Measurements from ENCODE around the gene ZNF710. TPM values are rescaled to one million over a fixed set of nuclear protein-coding genes. Genes with fewer than 3 reads are reported as not detected.

The ZNF710 gene
- polyA plus RNA-seq, 1 of the 3 experiments (the other 2 are of a cell fraction) = 2.7 TPM

- H3K9me3 ChIP-seq = no peaks in the 10 kb centered on the region
- ChIA-PET CTCF (interaction anchor here (1.5 to 1.7 kb wide), 2 partner anchors 15 to 272 kb away, joined by 3 to 4 read pairs; no protein-coding TSS in a partner anchor), POLR2A (no interaction called here)
- H3K27me3 ChIP-seq (ENCODE audit: insufficient read depth) = no peaks in the 10 kb centered on the region
- no peak overlapping the region for H3K27ac ChIP-seq (ENCODE audit: low read depth in 2 of 2, low read length in 1 of 2)
- H3K36me3 ChIP-seq (replicated peaks in 1 of 2; ENCODE audit: control insufficient read depth in 1 of 2, insufficient read depth in 2 of 2, low read length in 1 of 2) = peaks cover 0 to 2% of the 10 kb centered on the region in 2 experiments
- H2AFZ ChIP-seq (ENCODE audit: low read depth) = no peak overlapping the region
- no peaks in the 10 kb centered on the region for H3K9me2 ChIP-seq
- H4K20me1 ChIP-seq (ENCODE audit: insufficient read depth) = no peaks in the 10 kb centered on the region
- no peak overlapping the region for H3K9ac ChIP-seq
- DNase-seq = no peak
- H3K4me3 ChIP-seq (ENCODE audit: low read depth in 2 of 2, low read length in 1 of 2) = no peak overlapping the region
- 91% methylated on average over 5 of the region's 5 CpGs for WGBS (ENCODE audit: low lambda C conversion rate)
- no peak for TF ChIP-seq PBX3 (IDR thresholded peaks at IDR 0.05)
- no peak for TF ChIP-seq FOXM1 (IDR thresholded peaks at IDR 0.05; ENCODE audit: low read depth)
- TF ChIP-seq TEAD4 (IDR thresholded peaks at IDR 0.05; ENCODE audit: borderline replicate concordance, insufficient read depth) = no peak
- TF ChIP-seq USF2 (IDR thresholded peaks at IDR 0.05; ENCODE audit: borderline replicate concordance, low read depth, low read length) = no peak
- TF ChIP-seq IRF3 (IDR thresholded peaks at IDR 0.05; ENCODE audit: low read depth, low read length) = no peak
- H3K79me2 ChIP-seq (ENCODE audit: insufficient read depth) = no peaks in the 10 kb centered on the region; the same call in 1 of the 2 replicates
- no peaks in the 10 kb centered on the region for H3F3A ChIP-seq (replicated peaks; ENCODE audit: insufficient read depth)
- peaks cover 17 to 22% of the 10 kb centered on the region in 2 experiments; a peak in 3 of 4 replicates for H3K4me1 ChIP-seq (ENCODE audit: control insufficient read depth in 1 of 2, insufficient read depth in 2 of 2, low read depth in 1 of 2, low read length in 1 of 2)
- H3K4me2 ChIP-seq = no peak overlapping the region
These were observed 31.9 kb downstream of the ZNF710 start for GRCh38 chr15:90033006-90033405.

GRCh38 chr15:90033448-90033847 is 32.3 kb downstream of the ZNF710 start:
- Histone ChIP-seq H2AFZ (ENCODE audit: low read depth) (no peak overlapping the region), H3K79me2 (ENCODE audit: insufficient read depth) (no peaks in the 10 kb centered on the region; the same call in 1 of the 2 replicates), H3K4me2 (no peak overlapping the region), H3F3A (replicated peaks; ENCODE audit: insufficient read depth) (no peaks in the 10 kb centered on the region), H3K9me3 (no peaks in the 10 kb centered on the region), H3K9ac (no peak overlapping the region), H3K36me3 (replicated peaks in 1 of 2; ENCODE audit: control insufficient read depth in 1 of 2, insufficient read depth in 2 of 2, low read length in 1 of 2) (no peaks in the 10 kb centered on the region), H3K4me1 (ENCODE audit: control insufficient read depth in 1 of 2, insufficient read depth in 2 of 2, low read depth in 1 of 2, low read length in 1 of 2) (peaks cover 18 to 24% of the 10 kb centered on the region in 2 experiments; a peak in 3 of 4 replicates), H3K9me2 (no peaks in the 10 kb centered on the region), H3K27ac (ENCODE audit: low read depth in 2 of 2, low read length in 1 of 2) (no peak overlapping the region), H4K20me1 (ENCODE audit: insufficient read depth) (no peaks in the 10 kb centered on the region), H3K4me3 (ENCODE audit: low read depth in 2 of 2, low read length in 1 of 2) (no peak overlapping the region), H3K27me3 (ENCODE audit: insufficient read depth) (no peaks in the 10 kb centered on the region)
- no peak for TF ChIP-seq EP300 (IDR thresholded peaks at IDR 0.05; ENCODE audit: borderline replicate concordance in 1 of 2, low read depth in 1 of 2, low read length in 1 of 2)
- no peak for TF ChIP-seq CTCF (IDR thresholded peaks at IDR 0.05)
- TF ChIP-seq TEAD4 (IDR thresholded peaks at IDR 0.05; ENCODE audit: borderline replicate concordance, insufficient read depth) = no peak
- TF ChIP-seq ELF1 (IDR thresholded peaks at IDR 0.05) = no peak
- no peak for TF ChIP-seq FOXJ3 (CRISPR knock-in tag; IDR thresholded peaks at IDR 0.05)
- TF ChIP-seq FOSL2 (IDR thresholded peaks at IDR 0.05; ENCODE audit: borderline replicate concordance, low read depth) = no peak
- no peak for TF ChIP-seq MEF2A (IDR thresholded peaks at IDR 0.05; ENCODE audit: borderline replicate concordance, low read depth)
- TF ChIP-seq RXRA (IDR thresholded peaks at IDR 0.05; ENCODE audit: borderline replicate concordance, low read depth) = no peak
- TF ChIP-seq YY1 (IDR thresholded peaks at IDR 0.05; ENCODE audit: low read depth) = no peak
- no peak for TF ChIP-seq CHD2 (IDR thresholded peaks at IDR 0.05; ENCODE audit: low read length, partially characterized antibody)
- TF ChIP-seq FOXM1 (IDR thresholded peaks at IDR 0.05; ENCODE audit: low read depth) = no peak
- TF ChIP-seq MXI1 (IDR thresholded peaks at IDR 0.05; ENCODE audit: low read depth, low read length) = no peak
- no peak for TF ChIP-seq ZBTB33 (IDR thresholded peaks at IDR 0.05; ENCODE audit: borderline replicate concordance, low read depth)
- no peak for TF ChIP-seq SIN3A (IDR thresholded peaks at IDR 0.05; ENCODE audit: borderline replicate concordance, low read depth, low read length)
- TF ChIP-seq USF1 (IDR thresholded peaks at IDR 0.05; ENCODE audit: borderline replicate concordance, low read depth) = no peak
- no peak for DNase-seq
- 94% methylated on average over 6 of the region's 6 CpGs for WGBS (ENCODE audit: low lambda C conversion rate)
- ChIA-PET POLR2A (no interaction called here), CTCF (interaction anchor here (1.5 to 1.7 kb wide), 2 partner anchors 16 to 273 kb away, joined by 3 to 4 read pairs; no protein-coding TSS in a partner anchor)
